Fibroblast of villous mesenchyme (primary cell): ENCODE measurements around the gene SH3TC2. TPM values are rescaled to one million over a fixed set of nuclear protein-coding genes. Genes with fewer than 3 reads are reported as not detected.
A peak's percentile ranks its signal among the peaks of the same experiment; 100 is the strongest.

ENCODE experiments used
- DNase-seq: peaks from one replicate; pipeline ENCODE4 v3.0.0-alpha.2; 2010; ENCODE audit warnings: low read depth
- H3K4me3 ChIP-seq: 2 replicates; pipeline ENCODE4 v1.5.1; 2011; ENCODE audit warnings: low read depth, mild to moderate bottlenecking, low read length
- total RNA-seq: library from RNA; depleted of rRNA; stranded (reverse); fragments of >200 nt; gene quantifications from 2 replicates; pipeline ENCODE4 v1.2.3, GENCODE V29; 2012
- TF ChIP-seq, protein P1 (sequence below): IDR thresholded peaks from 2 replicates; pipeline ENCODE4 v1.5.1; 2012; ENCODE audit warnings: low read depth, mild to moderate bottlenecking, low read length; ENCODE audit not compliant: insufficient read depth

Gene SH3TC2
- total RNA-seq, 1 donor, result 13.4 TPM

DNA sequence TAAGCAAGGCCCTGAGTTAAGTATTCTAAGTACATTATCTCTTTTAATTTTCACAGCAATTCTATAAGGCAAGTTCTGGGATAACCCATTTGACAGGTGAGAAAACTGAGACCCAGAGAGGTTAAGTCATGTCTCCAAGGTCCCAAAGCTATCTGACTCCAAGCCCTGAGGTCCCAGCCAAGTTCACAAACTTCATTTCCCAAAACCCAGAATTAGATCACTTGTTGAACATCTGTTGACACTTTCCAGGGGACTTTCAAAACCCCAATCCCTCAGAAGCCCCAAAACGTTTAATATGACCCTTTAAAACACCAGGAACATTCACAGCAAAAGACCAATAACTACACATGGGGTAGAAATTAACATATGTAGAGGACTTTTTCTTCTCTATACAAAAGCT lies 72.0 kb downstream of the SH3TC2 start:
- no peak for DNase-seq
- H3K4me3 ChIP-seq, result no peak overlapping the region
- TF ChIP-seq, protein P1, sequence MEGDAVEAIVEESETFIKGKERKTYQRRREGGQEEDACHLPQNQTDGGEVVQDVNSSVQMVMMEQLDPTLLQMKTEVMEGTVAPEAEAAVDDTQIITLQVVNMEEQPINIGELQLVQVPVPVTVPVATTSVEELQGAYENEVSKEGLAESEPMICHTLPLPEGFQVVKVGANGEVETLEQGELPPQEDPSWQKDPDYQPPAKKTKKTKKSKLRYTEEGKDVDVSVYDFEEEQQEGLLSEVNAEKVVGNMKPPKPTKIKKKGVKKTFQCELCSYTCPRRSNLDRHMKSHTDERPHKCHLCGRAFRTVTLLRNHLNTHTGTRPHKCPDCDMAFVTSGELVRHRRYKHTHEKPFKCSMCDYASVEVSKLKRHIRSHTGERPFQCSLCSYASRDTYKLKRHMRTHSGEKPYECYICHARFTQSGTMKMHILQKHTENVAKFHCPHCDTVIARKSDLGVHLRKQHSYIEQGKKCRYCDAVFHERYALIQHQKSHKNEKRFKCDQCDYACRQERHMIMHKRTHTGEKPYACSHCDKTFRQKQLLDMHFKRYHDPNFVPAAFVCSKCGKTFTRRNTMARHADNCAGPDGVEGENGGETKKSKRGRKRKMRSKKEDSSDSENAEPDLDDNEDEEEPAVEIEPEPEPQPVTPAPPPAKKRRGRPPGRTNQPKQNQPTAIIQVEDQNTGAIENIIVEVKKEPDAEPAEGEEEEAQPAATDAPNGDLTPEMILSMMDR, result no peak

DNA sequence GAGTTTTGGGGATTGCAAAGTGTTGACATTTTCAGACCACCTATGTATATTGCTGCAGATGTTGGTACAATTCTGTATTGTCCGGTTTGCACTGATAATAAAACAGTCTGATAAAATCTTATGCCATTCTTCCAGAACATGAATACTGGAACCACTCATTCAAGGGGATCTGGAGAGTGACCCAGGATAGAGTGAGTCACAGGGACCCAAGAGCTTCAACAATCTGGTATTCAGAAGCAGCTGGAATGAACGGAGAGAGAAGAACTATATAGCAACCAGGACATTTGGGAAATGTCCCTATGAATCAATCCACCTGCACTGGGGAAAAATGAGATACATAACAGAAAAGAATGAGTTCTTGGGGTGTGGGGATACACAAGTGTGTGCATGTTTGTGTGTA lies 73.3 kb downstream of the SH3TC2 start:
- TF ChIP-seq, protein P1, result no peak
- no peak overlapping the region for H3K4me3 ChIP-seq
- DNase-seq, result no peak

DNA sequence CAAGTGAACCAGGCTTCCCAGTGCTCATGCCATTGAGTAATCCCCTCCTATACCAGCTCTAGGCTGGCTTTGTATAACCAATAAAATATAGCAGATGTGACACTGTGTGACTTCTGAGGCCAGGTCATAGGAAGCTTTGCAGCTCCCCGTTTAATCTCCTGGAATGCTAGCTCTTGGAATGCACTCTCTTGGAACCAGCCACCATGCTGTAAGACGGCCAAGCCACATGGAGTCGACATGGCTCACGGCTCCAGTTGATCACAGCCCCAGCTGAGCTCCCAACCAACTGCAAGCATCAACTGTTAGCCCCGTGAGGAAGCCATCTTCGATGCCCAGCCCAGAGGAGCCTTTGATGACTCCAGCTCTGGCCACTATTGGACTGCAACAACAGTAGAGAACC lies 74.5 kb downstream of the SH3TC2 start:
- no peak overlapping the region for H3K4me3 ChIP-seq
- peak; percentile 42 for DNase-seq
- TF ChIP-seq, protein P1, result no peak

DNA sequence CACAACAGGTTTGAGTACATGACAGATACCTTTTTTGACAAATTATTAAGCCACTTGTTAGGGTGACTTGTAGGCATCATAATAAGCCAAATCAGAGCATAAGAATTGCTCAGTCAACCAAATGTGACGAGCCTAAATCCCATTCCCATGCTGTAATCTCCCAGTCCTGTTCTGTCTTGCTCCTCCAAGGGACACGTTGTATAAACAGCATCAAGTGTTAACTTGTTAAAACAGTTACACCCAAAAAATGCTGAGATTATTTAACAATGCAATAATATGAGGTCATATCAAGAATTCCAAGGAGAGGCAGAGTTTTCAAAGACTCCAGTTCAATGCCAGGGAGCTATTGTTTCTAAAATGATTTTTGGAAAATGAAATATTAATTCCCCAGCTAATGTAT lies 76.2 kb downstream of the SH3TC2 start:
- no peak for DNase-seq
- no peak overlapping the region for H3K4me3 ChIP-seq
- TF ChIP-seq, protein P1, result no peak

DNA sequence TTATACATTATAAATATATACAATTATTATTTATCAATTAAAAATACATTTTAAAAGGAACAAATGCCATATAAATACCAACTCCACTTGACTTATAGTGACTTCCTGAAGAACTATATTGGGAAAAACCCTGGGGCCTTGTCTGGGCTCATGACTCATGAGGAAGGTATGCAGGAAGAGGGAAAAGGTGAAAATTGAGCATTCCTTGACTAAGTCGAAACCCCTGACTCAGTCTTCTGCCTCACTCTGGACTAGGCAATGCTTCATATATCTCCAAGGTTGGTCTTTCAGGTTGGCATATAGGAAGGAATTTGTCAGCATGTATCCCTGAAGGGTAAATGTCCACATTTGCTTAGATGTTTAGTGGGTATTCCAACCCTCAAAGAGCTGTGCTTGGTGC lies 78.5 kb downstream of the SH3TC2 start:
- no peak overlapping the region for H3K4me3 ChIP-seq
- DNase-seq, result no peak
- TF ChIP-seq, protein P1, result no peak

DNA sequence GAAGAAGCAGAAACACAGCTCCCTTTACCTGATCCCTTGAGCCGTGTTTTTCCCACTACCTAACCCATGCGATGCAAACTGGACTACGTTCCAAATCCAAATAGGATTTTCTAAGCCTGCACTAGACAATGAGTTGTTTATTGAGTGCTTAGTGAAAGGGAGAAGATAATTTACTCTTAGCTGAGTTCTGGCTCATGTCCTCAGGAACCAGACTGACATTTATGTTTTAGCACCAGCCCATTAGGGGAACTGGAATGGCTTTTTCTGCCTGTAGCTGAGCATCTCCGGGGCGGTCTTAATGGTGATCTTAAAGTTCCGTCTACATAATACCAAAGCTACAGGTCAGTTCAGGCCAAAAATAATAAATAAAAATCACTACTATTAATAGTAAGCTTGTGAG lies 81.5 kb downstream of the SH3TC2 start:
- DNase-seq, result peak; percentile 16
- H3K4me3 ChIP-seq, result no peak overlapping the region
- TF ChIP-seq, protein P1, result no peak

DNA sequence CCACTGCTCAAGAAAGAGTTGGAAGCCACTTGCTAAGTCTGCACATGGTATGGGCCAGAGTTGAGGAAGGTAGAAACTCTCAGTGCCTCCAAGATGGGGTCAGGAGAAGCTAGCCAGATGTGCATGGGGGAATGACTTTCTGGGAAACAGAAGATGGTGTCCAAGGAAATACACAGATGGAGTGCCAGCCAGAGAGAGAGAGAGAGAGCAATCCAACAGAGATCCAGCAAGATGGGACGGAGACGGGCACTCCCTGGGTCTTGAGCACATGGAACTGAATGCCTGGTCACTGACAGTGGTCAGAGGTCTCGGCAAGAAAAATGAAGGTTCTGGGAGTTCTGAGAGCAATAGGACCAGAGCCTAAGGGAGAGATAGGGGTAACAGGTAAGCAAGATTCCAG lies 82.1 kb downstream of the SH3TC2 start:
- DNase-seq, result no peak
- no peak overlapping the region for H3K4me3 ChIP-seq
- TF ChIP-seq, protein P1, result no peak
